ENCODE measurements around the gene CCL4. TPM values are rescaled to one million over a fixed set of nuclear protein-coding genes. Genes with fewer than 3 reads are reported as not detected.
A peak's percentile ranks its signal among the peaks of the same experiment; 100 is the strongest.
"Not testable (repeated sequence)": the region's sequence is repeated elsewhere in the genome, so short reads cannot be mapped to it uniquely, and the experiment has no call there.

CCL4 gene
- total RNA-seq, 2 donors from 2014 or later, result 26.1 to 73.9 TPM

DNA sequence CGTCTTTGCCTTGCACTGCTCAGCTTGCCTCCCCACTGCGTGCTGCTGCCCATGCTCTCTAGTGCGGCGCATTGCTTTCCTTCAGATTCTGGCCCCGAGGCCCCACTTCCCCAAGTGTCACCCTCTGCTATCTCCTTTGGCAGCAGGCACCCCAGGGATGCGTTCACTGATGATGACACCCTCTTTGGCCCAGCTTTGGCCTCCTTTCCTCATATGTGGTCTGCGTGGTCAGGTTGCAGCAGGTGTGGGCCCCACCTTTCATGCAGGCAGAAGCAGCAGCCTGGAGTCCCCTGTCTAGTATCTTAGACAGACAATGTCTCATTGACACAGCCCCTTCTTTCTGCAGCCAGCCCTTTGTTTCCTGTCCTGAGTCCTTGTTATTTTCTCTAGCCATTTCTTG is 8.9 kb upstream of the CCL4 start:
- Mint-ChIP-seq H3K27ac (no peak overlapping the region), H3K4me1 (peaks cover 14% of the 10 kb centered on the region), H3K36me3 (ENCODE audit: low read depth) (no peaks in the 10 kb centered on the region), H3K27me3 (peaks cover 23% of the 10 kb centered on the region), H3K4me3 (no peak overlapping the region), H3K9me3 (no peaks in the 10 kb centered on the region)
- no peak for ATAC-seq (replicated peaks)

DNA sequence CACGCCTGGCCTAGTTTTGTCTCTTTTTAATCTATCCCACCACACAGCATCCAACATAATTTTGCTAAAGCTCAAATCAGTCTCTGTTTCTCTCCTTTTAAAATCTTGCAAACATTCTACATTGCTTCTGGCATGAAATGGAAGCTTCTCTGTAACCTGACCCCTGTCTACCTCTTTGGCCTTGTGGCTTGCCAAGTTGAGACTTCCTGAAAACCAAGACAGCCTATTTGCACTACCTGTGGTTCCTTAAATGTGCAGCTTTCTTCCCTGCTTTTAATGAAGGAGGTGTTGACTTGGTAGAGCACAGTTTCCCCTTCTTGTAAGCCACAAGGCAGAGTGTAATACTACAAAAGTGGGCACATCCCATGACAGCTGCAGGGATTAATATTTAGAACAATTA is 7.6 kb upstream of the CCL4 start:
- Mint-ChIP-seq H3K4me3 (no peak overlapping the region), H3K4me1 (peaks cover 7% of the 10 kb centered on the region), H3K36me3 (ENCODE audit: low read depth) (no peaks in the 10 kb centered on the region), H3K27me3 (peaks cover 27% of the 10 kb centered on the region), H3K9me3 (no peaks in the 10 kb centered on the region), H3K27ac (no peak overlapping the region)
- no peak for ATAC-seq (replicated peaks)

DNA sequence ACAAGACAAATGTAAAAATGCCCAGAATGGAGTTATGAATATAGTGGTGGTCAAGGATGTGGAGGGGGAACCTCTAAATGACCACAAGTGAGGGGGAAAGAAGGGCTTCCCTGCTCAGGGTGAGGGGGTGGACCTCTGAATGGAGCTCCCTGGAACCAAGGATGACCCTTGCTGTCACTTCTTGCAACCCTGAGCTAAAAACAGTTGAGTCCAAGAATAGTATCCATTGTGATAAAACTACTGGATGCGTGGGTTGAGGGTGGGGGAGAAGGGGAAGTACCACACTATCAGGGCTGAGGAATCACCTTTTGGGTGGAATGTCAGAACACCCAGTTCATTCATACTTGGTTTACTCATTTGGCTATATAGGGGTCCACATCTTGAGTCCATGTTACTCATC is 4.6 kb upstream of the CCL4 start:
- H3K9me3 Mint-ChIP-seq; H3K27ac Mint-ChIP-seq; H3K4me1 Mint-ChIP-seq; H3K4me3 Mint-ChIP-seq; ATAC-seq (replicated peaks); H3K36me3 Mint-ChIP-seq (ENCODE audit: low read depth): not testable (repeated sequence)
- peaks cover 18% of the 10 kb centered on the region for H3K27me3 Mint-ChIP-seq

DNA sequence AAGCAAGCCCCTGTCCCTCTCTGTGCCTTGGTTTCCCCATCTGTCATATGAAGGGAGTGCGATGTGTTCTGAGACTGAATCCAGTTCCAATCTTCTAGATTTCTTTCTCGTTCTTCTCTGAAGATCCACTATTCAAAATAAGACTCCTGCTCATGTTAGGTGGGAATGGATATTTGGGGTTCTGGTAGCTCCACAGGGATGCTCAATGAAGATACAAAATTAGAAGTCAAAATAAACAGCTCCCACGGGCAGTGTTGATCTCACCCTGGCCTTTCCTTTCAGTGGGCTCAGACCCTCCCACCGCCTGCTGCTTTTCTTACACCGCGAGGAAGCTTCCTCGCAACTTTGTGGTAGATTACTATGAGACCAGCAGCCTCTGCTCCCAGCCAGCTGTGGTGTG is 619 bp downstream of the CCL4 start:
- not testable (repeated sequence) for ATAC-seq (replicated peaks); H3K4me1 Mint-ChIP-seq; H3K9me3 Mint-ChIP-seq; H3K36me3 Mint-ChIP-seq (ENCODE audit: low read depth)
- Mint-ChIP-seq H3K27ac (peak overlapping the region; percentile 14), H3K27me3 (peaks cover 20% of the 10 kb centered on the region), H3K4me3 (peak overlapping the region; percentile 36)

DNA sequence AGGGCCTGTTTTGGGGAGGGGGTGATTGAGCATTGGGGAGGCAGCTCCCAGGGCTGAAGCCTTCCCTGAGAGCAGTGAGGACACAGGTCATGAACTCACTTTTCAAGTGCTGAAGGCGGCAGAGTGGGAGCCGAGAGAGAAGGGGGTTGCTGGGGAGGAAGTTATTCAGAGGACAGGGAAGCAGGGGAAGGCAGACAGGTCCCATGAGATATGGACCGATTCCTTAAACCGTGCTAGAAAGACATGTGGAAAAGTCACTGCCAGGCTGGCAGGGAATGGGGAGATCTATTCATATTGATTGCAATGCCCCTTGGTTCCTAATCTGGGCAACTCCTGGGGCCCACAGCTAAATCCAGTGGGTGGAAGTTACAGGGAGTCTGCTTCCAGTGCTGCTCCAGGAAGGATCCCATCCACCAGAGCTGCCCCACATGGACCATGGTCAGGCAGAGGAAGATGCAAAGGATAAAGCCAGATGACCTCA is 1.1 kb downstream of the CCL4 start:
- ATAC-seq (replicated peaks), result no peak
- Mint-ChIP-seq H3K27ac (peak overlapping the region; percentile 14), H3K36me3 (ENCODE audit: low read depth) (no peaks in the 10 kb centered on the region), H3K4me1 (peaks cover 4% of the 10 kb centered on the region), H3K9me3 (no peaks in the 10 kb centered on the region), H3K27me3 (peaks cover 20% of the 10 kb centered on the region), H3K4me3 (peak overlapping the region; percentile 36)

DNA sequence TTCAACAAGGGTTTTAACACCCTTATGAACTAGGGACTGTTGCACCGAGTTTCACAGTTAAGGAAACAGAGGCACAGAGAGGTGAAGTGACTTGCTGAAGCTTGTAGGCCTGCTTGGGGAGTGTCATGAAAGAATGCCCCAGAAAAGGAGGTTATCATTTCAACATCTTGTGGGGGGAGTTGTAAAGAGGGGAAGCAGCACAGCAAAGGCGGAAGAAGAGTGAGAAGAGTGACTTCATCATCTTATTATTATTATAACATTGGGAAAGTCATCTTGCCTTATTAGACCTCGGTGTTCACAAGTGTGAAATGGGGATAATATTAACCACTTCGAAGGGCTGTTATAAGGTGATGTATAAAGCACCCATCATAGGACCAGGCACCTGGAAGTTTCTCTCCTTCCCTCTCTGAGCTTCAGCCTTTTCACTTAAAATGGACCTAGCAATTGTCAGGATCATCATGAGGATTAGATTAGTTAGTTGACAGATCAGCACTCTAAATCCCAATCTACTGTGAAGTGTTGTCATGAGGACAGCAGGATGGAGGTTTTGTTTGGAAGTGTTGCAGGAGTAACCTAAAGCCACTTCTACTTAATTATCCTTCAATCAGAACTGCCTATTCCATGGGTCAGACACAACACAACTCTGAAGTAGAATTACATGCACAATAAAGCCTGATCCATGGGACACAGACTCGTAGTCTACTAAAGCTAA is 2.3 kb downstream of the CCL4 start:
- Mint-ChIP-seq H3K4me1 (peaks cover 4% of the 10 kb centered on the region), H3K27ac (no peak overlapping the region), H3K9me3 (no peaks in the 10 kb centered on the region), H3K4me3 (peak overlapping the region; percentile 36), H3K36me3 (ENCODE audit: low read depth) (no peaks in the 10 kb centered on the region), H3K27me3 (peaks cover 16% of the 10 kb centered on the region)
- no peak for ATAC-seq (replicated peaks)

DNA sequence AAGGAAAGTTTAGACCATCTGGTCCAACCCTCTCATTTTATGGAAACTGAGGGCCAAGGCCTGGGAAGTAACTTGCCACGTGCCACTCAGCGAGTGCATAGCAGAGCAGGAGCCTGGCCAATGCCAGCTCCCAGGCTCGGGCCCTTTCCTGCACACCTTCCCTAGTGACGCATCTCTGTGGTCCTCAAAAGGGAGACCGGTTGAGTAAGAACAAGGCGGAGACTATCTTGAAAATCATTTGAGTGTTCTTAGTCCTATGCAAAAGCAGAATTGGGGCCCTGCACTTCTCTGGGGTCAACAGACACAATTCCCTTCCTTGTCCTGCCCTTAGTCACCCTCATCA is 2.8 kb downstream of the CCL4 start:
- peaks cover 16% of the 10 kb centered on the region for H3K27me3 Mint-ChIP-seq

DNA sequence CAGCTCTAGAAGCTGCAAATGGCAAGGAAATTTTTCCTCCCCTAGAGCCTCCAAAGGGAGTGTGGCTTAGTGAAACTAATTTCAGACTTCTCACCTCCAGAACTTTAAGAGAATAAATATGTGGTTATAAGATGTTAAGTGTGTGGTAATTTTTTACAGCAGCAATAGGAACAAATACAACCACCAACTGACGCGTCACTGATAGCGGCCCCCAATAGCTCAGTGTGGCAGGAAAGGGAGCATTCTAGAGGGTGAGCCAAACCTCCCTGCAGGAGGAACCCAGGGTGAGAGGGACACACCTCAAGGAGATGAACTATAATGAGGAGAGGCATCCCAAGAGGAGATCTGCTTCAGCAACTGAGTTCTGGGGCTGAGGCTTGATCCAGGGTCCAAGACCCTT is 4.0 kb downstream of the CCL4 start:
- H3K27ac Mint-ChIP-seq, result no peak overlapping the region

More for the DNA sequence above, 2.8 kb downstream of the CCL4 start:
- Mint-ChIP-seq H3K9me3 (no peaks in the 10 kb centered on the region), H3K4me3 (no peak overlapping the region), H3K36me3 (ENCODE audit: low read depth) (no peaks in the 10 kb centered on the region), H3K4me1 (peaks cover 4% of the 10 kb centered on the region), H3K27ac (no peak overlapping the region)
- ATAC-seq (replicated peaks), result no peak

DNA sequence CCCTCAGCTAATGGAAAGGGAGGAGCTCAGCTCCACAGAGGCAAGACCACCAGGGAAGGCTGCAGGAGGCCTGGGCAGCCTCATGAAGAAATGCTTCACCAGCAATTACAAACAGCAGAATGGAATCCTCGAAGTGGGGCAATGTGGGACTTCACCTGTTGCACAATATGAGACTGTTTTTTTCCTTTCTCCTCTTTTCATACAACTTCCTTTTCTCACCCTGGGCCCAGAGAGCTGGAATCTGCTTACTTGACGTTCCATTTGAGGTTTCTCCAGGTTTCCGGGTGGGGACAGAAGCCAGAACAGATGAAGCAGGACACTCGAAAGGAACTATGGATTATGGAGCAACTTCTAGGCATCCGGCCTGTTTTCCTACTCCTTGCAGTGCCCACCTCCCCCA is 4.6 kb downstream of the CCL4 start:
- H3K4me3 Mint-ChIP-seq; H3K36me3 Mint-ChIP-seq (ENCODE audit: low read depth); H3K27ac Mint-ChIP-seq; H3K9me3 Mint-ChIP-seq; ATAC-seq (replicated peaks); H3K4me1 Mint-ChIP-seq: not testable (repeated sequence)
- H3K27me3 Mint-ChIP-seq, result peaks cover 19% of the 10 kb centered on the region

More for the DNA sequence above, 4.0 kb downstream of the CCL4 start:
- Mint-ChIP-seq H3K4me3 (no peak overlapping the region), H3K4me1 (peaks cover 4% of the 10 kb centered on the region), H3K9me3 (no peaks in the 10 kb centered on the region), H3K27me3 (peaks cover 19% of the 10 kb centered on the region), H3K36me3 (ENCODE audit: low read depth) (no peaks in the 10 kb centered on the region)
- no peak for ATAC-seq (replicated peaks)

DNA sequence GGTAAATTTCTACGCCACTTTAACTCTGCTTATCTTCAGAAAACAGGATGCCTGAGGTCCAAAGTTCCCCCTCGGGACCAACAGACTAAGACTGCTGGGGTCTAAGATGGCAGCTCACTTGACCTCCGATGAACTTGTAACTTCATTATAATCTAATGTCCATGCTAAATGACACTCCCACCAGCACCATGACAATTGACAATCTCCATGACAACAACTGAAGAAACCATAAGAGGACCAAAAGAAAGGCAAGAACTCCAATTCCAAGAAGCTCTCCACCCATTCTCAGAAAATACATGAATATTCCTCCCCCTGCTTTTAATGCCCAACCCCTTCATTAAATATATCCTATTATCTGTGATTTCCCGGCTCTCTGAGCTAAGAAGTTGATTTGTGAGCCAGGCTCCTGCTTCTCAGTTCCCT is 7.5 kb downstream of the CCL4 start:
- ATAC-seq (replicated peaks), result no peak

DNA sequence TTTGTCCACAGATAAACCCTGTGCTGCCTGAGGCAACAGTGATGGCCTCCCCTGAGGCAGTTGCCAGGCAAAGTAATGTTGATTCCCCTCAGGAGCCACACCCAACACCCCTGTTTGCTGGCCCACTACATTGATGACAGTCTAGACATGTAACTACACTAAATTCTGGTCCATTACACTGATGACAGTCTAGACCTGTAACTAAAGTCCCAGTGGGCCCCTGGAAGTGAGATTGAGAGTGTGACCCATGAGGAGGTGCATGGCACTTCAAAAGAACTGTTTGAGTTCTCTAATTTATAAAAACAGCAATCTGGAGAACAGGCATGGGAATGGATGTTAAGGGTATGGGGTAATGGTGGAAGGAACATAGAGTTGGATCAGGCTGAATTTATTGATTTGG is 8.9 kb downstream of the CCL4 start:
- ATAC-seq (replicated peaks), result no peak
- Mint-ChIP-seq H3K9me3 (no peaks in the 10 kb centered on the region), H3K4me1 (no peaks in the 10 kb centered on the region), H3K4me3 (no peak overlapping the region), H3K27ac (no peak overlapping the region), H3K27me3 (peaks cover 6% of the 10 kb centered on the region), H3K36me3 (ENCODE audit: low read depth) (no peaks in the 10 kb centered on the region)

More for the DNA sequence above, 7.5 kb downstream of the CCL4 start:
- H3K27ac Mint-ChIP-seq, result no peak overlapping the region
- H3K4me3 Mint-ChIP-seq, result no peak overlapping the region
- no peaks in the 10 kb centered on the region for H3K9me3 Mint-ChIP-seq
- H3K36me3 Mint-ChIP-seq (ENCODE audit: low read depth), result no peaks in the 10 kb centered on the region
- H3K4me1 Mint-ChIP-seq, result no peaks in the 10 kb centered on the region
- peaks cover 13% of the 10 kb centered on the region for H3K27me3 Mint-ChIP-seq

DNA sequence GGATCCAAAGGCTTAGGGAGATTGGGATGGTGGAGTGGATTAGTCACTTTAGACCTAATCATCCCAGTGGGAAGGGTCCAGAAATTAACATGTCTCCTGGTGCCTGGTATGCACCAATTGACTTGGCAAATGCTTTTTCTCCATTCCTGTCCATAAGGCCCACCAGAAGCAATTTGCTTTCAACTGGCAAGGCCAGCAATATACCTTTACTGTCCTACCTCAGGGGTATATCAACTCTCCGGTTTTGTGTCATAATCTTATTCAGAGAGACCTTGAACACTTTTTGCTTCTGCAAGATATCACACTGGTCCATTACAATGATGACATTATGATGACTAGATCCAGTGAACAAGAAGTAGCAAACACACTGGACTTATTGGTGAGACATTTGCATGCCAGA is 9.5 kb downstream of the CCL4 start:
- not testable (repeated sequence) for H3K27me3 Mint-ChIP-seq

DNA sequence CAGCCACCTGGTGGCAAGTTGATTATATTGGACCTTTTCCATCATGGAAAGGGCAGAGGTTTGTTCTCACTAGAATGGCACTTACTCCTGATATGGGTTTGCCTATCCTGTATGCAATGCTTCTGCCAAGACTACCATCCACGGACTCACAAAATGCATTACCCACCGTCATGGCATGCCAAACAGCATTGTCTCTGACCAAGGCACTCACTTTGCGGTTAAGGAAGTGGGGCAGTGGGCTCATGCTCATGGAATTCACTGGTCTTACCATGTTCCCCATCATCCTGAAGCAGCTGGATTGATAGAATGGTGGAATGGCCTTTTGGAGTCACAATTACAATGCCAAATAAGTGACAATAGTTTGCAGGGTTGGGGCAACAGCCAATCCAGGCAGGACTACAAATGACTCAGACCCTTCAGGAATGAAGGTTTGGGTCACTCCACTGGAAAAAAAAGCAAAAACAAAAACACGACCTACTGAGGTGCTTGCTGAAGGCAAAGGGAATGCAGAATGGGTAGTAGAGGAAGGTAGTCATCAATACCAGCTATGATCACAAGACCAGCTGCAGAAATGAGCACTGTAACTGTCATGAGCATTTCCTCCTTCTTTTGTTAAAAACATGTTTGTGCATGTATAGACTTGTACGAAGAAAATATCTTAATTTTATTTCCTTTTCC is 11.5 kb downstream of the CCL4 start:
- H3K4me3 Mint-ChIP-seq; H3K36me3 Mint-ChIP-seq (ENCODE audit: low read depth); H3K9me3 Mint-ChIP-seq; ATAC-seq (replicated peaks); H3K4me1 Mint-ChIP-seq; H3K27ac Mint-ChIP-seq: not testable (repeated sequence)
- peaks cover 12% of the 10 kb centered on the region for H3K27me3 Mint-ChIP-seq

More for the DNA sequence above, 9.5 kb downstream of the CCL4 start:
- not testable (repeated sequence) for H3K36me3 Mint-ChIP-seq (ENCODE audit: low read depth); H3K4me1 Mint-ChIP-seq; H3K9me3 Mint-ChIP-seq; H3K27ac Mint-ChIP-seq; H3K4me3 Mint-ChIP-seq; ATAC-seq (replicated peaks)

DNA sequence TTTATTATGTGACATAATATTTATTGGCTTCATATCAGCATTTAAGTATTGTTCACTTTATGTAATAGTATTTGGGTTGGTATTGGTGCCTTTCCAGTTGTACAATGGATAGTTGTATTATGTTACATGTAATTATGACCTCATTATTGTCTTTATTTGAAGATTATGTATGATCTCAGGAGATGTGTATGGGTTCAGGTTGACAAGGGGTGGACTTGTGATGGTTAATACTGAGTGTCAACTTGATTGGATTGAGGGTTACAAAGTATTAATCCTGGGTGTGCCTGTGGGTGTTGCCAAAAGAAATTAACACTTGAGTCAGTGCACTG is 12.0 kb downstream of the CCL4 start:
- not testable (repeated sequence) for H3K27ac Mint-ChIP-seq; H3K4me1 Mint-ChIP-seq; H3K9me3 Mint-ChIP-seq; H3K36me3 Mint-ChIP-seq (ENCODE audit: low read depth); H3K4me3 Mint-ChIP-seq; ATAC-seq (replicated peaks)
- peaks cover 15% of the 10 kb centered on the region for H3K27me3 Mint-ChIP-seq
